Hepatocyte (in vitro differentiated cells): Measurements from ENCODE around the gene DHDH.

ENCODE experiments used
- EZH2 ChIP-seq: fragments of 200-600 bp; sonication (generic); IDR thresholded peaks from 2 replicates; pipeline ENCODE4 v1.6.1; 2016; ENCODE audit warnings: antibody characterized with exemption, mild to moderate bottlenecking, borderline replicate concordance
- TF ChIP-seq, protein P1 (sequence below): fragments of 200-600 bp; sonication (generic); IDR thresholded peaks from 2 replicates; pipeline ENCODE4 v1.5.1; 2016; ENCODE audit warnings: antibody characterized with exemption, mild to moderate bottlenecking; ENCODE audit not compliant: poor library complexity

DNA sequence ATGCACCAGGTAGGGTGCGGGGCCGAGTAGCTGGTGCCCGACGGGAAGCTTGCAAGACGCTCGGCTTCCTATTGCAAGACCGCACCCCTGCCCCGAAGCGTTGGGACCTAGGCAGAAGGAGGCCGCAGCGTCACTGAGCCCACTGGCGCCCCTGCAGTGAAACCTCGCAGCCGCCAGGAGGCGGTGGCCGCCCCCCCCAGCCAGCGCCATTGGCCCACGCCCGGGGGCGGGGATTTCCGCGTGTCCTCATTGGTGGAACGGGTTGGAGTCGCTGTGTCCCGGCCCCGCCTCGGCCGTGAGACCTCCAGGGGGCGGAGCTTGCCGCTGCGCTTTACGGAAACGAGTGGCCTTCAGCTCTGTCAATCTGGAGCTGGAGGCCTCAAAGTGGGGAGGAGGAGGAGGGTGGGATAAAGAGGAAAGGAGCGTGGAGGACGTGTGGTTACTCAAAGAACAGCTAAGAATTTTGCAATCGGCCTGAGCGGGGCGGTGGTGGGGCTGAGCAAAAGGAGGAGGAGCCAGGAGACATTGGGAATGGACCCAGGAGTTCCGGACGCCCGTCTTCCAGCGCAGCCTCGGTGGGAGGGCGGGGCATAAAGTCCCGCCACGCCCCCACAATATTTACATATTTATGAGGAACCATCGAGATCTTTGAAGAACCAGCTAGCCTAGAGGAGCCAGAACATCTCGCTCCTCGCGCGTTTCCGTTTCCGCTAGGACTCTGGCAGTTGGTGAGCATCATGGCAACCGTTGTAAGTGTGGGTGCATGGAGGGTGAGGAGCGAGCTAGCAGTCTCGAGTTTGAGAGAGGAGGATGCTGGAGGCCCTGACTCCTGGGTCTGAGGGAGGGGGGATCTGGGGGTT lies 59.9 kb downstream of the DHDH start, which contains the start of the genes GYS1 and RUVBL2:
- TF ChIP-seq EZH2 = no peak
- TF ChIP-seq, protein P1, sequence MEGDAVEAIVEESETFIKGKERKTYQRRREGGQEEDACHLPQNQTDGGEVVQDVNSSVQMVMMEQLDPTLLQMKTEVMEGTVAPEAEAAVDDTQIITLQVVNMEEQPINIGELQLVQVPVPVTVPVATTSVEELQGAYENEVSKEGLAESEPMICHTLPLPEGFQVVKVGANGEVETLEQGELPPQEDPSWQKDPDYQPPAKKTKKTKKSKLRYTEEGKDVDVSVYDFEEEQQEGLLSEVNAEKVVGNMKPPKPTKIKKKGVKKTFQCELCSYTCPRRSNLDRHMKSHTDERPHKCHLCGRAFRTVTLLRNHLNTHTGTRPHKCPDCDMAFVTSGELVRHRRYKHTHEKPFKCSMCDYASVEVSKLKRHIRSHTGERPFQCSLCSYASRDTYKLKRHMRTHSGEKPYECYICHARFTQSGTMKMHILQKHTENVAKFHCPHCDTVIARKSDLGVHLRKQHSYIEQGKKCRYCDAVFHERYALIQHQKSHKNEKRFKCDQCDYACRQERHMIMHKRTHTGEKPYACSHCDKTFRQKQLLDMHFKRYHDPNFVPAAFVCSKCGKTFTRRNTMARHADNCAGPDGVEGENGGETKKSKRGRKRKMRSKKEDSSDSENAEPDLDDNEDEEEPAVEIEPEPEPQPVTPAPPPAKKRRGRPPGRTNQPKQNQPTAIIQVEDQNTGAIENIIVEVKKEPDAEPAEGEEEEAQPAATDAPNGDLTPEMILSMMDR = peak; percentile 95
